ENCODE data around the gene IRF2BP2.

Gene IRF2BP2

DNA sequence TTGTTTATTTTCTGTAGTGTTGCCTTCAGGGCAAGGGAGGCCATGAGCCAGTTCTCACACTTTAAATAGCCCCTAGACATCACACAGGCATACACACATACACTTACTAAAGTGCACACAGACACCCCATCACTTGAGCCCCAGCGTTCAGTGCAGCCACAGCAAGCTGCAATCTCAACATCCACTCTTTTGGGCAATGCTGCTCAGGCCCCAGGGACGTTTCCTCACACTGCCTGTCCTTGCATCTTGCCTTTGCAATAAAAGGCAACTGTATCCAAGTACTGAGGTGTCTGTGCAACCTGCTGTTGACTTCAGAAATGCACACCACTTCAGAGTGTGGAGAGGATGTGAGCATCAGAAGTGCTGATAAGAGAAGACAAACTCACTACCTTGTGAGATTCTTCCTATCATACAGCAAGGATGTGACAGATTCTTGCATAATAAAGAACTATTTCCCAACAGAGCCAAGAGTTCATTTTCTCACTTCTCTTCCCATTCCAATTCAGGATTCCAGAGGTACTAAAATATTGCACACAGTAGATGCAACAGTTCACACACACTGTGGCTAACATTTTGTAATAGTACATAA is 36.2 kb downstream of the IRF2BP2 start:
- DNase-seq (ENCODE audit: low spot score), result no peak
- TF ChIP-seq, protein P1, sequence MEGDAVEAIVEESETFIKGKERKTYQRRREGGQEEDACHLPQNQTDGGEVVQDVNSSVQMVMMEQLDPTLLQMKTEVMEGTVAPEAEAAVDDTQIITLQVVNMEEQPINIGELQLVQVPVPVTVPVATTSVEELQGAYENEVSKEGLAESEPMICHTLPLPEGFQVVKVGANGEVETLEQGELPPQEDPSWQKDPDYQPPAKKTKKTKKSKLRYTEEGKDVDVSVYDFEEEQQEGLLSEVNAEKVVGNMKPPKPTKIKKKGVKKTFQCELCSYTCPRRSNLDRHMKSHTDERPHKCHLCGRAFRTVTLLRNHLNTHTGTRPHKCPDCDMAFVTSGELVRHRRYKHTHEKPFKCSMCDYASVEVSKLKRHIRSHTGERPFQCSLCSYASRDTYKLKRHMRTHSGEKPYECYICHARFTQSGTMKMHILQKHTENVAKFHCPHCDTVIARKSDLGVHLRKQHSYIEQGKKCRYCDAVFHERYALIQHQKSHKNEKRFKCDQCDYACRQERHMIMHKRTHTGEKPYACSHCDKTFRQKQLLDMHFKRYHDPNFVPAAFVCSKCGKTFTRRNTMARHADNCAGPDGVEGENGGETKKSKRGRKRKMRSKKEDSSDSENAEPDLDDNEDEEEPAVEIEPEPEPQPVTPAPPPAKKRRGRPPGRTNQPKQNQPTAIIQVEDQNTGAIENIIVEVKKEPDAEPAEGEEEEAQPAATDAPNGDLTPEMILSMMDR (IDR thresholded peaks at IDR 0.05; ENCODE audit: extremely low read depth, missing control alignments), result no peak

DNA sequence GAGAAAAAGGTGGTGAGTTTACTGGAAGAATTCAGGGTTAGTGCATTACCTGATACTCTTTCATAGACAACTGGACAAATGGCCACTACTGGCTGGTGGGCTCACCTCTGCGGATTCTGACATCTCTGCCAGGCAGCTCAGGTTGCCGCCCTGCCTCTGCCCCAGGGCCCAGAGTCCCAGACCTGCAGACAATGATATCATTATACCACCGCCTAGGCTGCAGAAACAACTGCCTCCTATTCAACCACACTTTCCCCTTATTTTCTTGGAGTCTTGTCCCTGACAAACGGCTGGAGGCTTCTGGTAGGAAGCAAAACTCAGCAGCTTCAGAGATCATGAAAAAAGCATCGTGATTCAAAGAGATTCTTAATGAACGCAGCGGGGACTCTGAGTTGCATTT is 37.0 kb downstream of the IRF2BP2 start:
- TF ChIP-seq, protein P1 (IDR thresholded peaks at IDR 0.05; ENCODE audit: extremely low read depth, missing control alignments), result no peak
- DNase-seq (ENCODE audit: low spot score), result no peak

DNA sequence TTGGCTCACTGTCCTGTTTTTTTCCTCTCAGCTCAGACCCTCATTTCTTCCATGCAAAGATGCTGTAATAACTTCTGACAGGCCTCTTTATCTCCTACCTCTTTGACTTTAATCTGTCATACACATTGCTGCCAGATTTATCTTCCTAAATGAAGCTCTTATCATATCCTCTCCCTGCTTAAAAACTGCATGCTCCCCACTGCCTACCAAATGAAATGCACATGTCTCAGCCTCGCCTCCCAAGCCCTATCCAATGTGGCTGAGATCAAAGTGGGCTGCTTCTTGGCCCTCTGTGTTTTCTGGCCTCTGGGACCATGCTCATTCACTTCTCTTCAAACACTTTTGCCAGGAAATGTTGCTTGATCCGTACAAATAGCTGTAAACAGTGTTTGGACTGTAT is 38.3 kb downstream of the IRF2BP2 start:
- TF ChIP-seq, protein P1 (IDR thresholded peaks at IDR 0.05; ENCODE audit: extremely low read depth, missing control alignments), result no peak
- no peak for DNase-seq (ENCODE audit: low spot score)

DNA sequence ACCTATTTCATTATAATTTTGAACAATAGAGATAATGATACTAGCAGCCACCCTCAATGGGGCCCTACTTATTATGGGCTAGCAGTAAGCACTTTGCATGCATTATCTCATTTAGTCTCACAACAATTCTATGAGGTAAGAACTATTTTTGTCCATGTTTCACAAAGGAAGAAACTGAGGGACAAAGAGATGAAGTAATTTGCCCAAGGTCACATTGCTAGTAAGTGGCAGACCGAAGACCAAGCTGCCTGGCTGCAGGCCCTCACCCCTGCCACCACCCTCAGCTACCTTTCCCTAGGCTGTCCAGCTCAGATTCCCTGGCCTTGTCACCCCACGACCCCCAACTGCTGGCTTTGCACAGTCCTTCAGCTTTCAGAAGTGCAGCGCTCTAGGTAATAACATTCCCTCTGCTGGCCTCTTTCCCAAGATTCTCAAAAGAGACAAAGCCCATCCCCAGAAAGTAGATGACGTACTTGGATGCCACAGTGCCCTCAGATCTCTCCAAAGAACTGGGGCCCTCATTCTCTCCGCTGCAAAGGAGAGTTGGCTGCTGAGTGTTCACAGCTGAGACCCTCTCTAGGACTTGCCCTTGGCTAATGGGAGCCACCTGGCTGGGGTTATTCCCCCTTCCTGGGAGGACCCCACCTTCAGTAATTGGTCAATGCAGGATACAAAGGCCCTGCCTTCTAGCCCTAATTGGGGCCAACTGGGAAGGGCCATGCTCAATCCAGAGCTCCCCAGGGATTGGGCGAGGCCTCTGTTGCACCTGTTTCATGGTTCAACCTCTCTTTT is 39.5 kb downstream of the IRF2BP2 start:
- TF ChIP-seq, protein P1 (IDR thresholded peaks at IDR 0.05; ENCODE audit: extremely low read depth, missing control alignments), result no peak
- DNase-seq (ENCODE audit: low spot score), result no peak

DNA sequence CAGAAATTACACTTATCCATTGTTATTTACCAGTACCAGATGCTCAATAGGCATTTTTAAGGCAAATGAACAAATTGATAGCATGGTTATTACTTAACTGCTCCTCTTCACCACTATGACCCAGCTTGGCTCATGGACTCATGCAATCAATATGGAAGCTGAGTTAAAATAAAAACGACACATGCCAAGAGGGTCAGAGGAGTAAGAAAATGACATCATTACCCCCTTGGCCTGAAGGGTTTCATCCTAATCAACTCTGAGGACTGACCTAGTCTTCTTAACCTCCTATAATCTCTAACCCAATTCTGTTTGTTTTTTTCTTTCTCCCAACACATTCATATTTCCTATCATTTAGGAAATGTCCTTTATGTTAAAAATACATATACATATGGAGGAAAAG is 41.6 kb downstream of the IRF2BP2 start:
- no peak for DNase-seq (ENCODE audit: low spot score)
- TF ChIP-seq, protein P1 (IDR thresholded peaks at IDR 0.05; ENCODE audit: extremely low read depth, missing control alignments), result no peak

DNA sequence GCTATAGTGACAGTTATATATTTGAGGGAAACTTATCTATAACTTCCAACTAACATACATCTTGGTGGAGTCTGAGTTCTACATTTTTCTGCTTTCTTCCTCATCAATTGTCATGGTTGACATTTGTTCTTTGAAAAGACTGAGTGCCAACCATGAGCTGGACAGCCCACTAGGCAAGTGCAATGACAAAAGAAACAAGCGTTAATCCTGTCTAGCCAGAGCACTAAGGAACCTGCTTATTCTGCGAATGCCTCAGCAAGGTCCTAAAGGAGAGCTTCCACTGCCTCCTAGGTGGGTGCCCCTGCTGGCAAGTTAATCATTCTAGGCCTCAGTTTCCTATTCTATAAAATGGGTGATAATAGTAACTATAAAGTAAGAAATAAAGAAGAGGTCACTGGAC is 44.8 kb downstream of the IRF2BP2 start:
- no peak for DNase-seq (ENCODE audit: low spot score)
- TF ChIP-seq, protein P1 (IDR thresholded peaks at IDR 0.05; ENCODE audit: extremely low read depth, missing control alignments), result no peak
